GM06990 (cell line): ENCODE results near the gene NSMF.

ENCODE experiments used
- DNase-seq: peaks from one replicate; pipeline ENCODE4 v3.0.0-alpha.2; 2011; ENCODE audit not compliant: insufficient read length; ENCODE audit errors: extremely low read depth
- H3K27me3 ChIP-seq: replicated peaks from 2 replicates; pipeline ENCODE4 v1.6.0; 2011; ENCODE audit warnings: low read length; ENCODE audit not compliant: control insufficient read depth, insufficient read depth
- H3K36me3 ChIP-seq: 2 replicates; pipeline ENCODE4 v1.5.1; 2011; ENCODE audit warnings: low read length; ENCODE audit not compliant: control insufficient read depth, insufficient read depth
- H3K4me3 ChIP-seq: replicated peaks from 2 replicates; pipeline ENCODE4 v1.5.1; 2011; ENCODE audit warnings: low read depth, mild to moderate bottlenecking, control low read depth, low read length
- CTCF ChIP-seq: IDR thresholded peaks from 2 replicates; pipeline ENCODE4 v1.5.1; 2011; ENCODE audit warnings: low read length, control low read depth, mild to moderate bottlenecking, inconsistent platforms; ENCODE audit not compliant: insufficient read depth, poor library complexity, severe bottlenecking

Gene NSMF

GRCh38 chr9:137404961-137405567, 54.1 kb downstream of the NSMF start:
- no peak for TF ChIP-seq CTCF
- no peaks in the 10 kb centered on the region for H3K36me3 ChIP-seq
- no peaks in the 10 kb centered on the region for H3K27me3 ChIP-seq
- H3K4me3 ChIP-seq: no peak overlapping the region
- no peak for DNase-seq

DNA sequence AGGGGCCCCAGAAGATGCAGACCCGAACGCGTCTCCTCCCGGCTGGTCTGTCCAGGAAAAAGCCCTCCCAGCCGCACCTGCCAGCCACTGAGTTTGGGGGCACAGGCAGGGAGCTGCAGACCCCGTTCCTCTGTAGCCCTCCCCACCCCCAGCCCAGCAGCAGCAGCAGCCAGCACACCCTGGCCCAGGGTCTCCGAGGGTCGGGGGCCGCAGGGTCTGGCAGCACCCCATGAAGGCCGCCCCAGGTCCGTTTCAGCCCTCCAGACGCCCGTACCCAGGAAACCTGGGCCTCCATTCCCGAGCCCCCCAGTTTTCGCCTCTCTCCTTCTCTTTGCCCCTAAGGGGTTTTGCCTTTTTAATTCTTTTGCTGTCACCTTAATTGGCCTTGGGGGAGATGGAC, 55.9 kb downstream of the NSMF start:
- TF ChIP-seq CTCF: no peak
- Histone ChIP-seq H3K4me3 (no peak overlapping the region), H3K36me3 (no peaks in the 10 kb centered on the region), H3K27me3 (no peaks in the 10 kb centered on the region)
- DNase-seq: no peak

- H3K4me3 ChIP-seq: no peak overlapping the region
- TF ChIP-seq CTCF: no peak
- DNase-seq: no peak
- no peaks in the 10 kb centered on the region for H3K36me3 ChIP-seq
- no peaks in the 10 kb centered on the region for H3K27me3 ChIP-seq
These were observed 56.4 kb downstream of the NSMF start for GRCh38 chr9:137402746-137403145.

GRCh38 chr9:137398561-137399468, 60.3 kb downstream of the NSMF start:
- Histone ChIP-seq H3K36me3 (no peaks in the 10 kb centered on the region), H3K4me3 (no peak overlapping the region), H3K27me3 (no peaks in the 10 kb centered on the region)
- no peak for DNase-seq
- TF ChIP-seq CTCF: no peak

- no peaks in the 10 kb centered on the region for H3K27me3 ChIP-seq
- DNase-seq: no peak
- no peak for TF ChIP-seq CTCF
- H3K36me3 ChIP-seq: no peaks in the 10 kb centered on the region
- no peak overlapping the region for H3K4me3 ChIP-seq
These were observed 61.3 kb downstream of the NSMF start for GRCh38 chr9:137397675-137398423.
